Epithelial cell of umbilical artery (primary cell): ENCODE data around the gene SLC26A5. TPM values are rescaled to one million over a fixed set of nuclear protein-coding genes. Genes with fewer than 3 reads are reported as not detected.

ENCODE experiments used
- total RNA-seq: library from RNA; depleted of rRNA; stranded (reverse); fragments of >200 nt; gene quantifications from 2 replicates; pipeline ENCODE4 v1.2.3, GENCODE V29; 2014

SLC26A5 gene, protein sequence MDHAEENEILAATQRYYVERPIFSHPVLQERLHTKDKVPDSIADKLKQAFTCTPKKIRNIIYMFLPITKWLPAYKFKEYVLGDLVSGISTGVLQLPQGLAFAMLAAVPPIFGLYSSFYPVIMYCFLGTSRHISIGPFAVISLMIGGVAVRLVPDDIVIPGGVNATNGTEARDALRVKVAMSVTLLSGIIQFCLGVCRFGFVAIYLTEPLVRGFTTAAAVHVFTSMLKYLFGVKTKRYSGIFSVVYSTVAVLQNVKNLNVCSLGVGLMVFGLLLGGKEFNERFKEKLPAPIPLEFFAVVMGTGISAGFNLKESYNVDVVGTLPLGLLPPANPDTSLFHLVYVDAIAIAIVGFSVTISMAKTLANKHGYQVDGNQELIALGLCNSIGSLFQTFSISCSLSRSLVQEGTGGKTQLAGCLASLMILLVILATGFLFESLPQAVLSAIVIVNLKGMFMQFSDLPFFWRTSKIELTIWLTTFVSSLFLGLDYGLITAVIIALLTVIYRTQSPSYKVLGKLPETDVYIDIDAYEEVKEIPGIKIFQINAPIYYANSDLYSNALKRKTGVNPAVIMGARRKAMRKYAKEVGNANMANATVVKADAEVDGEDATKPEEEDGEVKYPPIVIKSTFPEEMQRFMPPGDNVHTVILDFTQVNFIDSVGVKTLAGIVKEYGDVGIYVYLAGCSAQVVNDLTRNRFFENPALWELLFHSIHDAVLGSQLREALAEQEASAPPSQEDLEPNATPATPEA
- not detected in 2 replicates for total RNA-seq

DNA sequence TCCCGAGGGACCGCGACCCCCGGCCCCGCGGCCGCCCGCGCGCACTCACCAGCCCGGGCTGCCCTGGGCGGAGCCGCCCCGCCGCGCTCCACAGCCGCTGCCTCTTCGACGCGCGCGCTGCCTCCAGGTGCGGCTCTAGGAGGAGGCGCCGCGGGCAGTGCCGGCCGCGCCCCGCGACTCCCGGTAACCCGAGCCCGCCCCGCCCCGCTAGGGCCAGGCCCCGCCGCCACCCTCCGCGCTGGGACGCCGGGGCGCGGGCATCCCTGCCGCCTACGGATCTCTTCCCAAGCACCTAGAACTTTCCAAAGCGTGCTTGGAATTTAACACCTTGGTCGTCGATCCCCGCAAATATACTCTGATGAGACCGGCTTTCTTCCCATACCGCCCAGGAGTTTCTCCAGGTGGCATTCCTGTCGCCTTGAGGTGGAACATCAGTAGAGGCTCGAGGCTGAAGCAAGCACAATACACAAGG is at the start of gene SLC26A5:
TSS of gene SLC26A5 (minus strand) at position 159 of the 472 bp plus-strand sequence. CDS start 24,693 bp downstream, outside the sequence.

DNA sequence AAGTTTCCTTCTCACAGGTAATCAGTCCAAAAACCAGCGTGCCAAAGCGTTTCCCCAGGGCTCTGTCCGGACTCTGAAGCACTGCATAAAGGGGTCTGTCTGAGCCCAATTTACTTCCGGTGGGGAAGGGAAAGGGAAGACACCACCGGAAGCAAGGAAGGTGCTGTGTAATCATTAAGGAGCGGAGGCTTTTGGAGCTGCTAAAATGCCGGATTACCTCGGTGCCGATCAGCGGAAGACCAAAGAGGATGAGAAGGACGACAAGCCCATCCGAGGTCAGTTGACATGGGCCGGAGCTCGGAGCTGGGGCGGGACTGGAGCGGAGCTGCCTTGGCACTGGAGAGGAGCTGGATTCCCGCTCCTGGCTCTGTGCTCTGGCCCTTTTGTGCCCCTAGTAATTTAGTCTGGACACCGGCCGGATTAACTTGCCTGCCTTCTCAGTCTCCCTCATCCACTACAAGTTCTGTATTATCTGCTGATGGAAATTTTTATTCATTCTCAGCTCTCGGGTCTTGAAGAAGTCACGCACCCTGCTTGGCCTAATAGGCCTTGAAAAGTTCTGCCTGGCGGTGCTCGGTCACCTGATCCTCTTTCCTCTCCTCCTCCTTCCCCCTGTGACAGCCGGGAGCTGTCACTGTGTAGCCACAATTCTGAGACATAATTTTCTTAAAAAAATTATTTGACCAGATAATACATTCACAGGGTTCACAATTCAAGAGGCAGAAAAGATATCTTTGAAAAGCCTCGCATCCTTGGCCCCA is 98.3 kb downstream of the SLC26A5 start, which contains the start of gene PSMC2:
TSS of gene PSMC2 (plus strand) at position 137 of the 761 bp plus-strand sequence. CDS start at position 206, 69 bp downstream.

DNA sequence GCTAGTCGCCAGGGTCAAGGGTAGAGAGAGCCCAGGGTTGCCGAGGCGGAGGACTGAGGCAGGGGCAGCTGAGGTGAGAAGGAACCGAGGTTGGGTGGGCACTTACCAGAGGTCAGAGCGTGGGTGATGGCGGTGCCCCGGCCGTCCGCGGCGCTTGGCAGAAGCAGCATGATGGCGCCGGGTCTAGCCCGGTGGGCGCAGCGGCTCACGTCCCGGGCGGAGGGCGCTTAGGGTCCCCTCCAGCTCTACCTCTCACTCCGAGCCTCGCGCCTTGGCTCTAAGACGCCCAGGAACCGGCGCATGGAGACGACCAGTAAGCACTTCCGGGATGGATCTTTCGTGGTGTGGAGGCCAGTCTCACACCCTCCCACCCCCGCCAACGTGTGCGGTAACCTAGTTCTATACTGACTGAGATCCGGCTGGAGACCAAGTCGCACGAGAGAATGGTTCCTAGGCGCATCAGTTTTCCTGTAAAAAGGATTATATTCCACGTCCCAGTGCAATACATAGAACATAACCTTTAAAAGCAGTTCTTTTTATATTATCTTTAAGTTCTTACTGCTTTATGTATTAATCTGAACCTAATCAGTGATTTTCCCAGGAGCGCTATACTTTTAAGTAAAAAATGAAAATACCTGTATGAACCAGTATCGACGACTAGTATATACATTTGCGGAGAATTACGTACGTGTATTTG is 101.4 kb downstream of the SLC26A5 start, which contains the start of gene DNAJC2:
TSS of gene DNAJC2 (minus strand) at position 315 of the 697 bp plus-strand sequence. CDS start at position 170, 145 bp downstream.

Other genes with a start within 250 kb of the SLC26A5 start
- 84.8 and 91.0 TPM in 2 replicates for gene PMPCB, start 148.8 kb downstream of the SLC26A5 start, total RNA-seq
- 26.1 and 31.5 TPM in 2 replicates for gene DNAJC2, start 101.4 kb downstream of the SLC26A5 start, total RNA-seq
- gene PSMC2, start 98.6 kb downstream of the SLC26A5 start, total RNA-seq: 242 and 470 TPM in 2 replicates